SK-N-SH treated with all-trans-retinoic acid at 6 μM for 48 hours (cell line): ENCODE results near the gene CACNA1D.

ENCODE experiments used
- ARNTL ChIP-seq: fragments of 450-650 bp; formaldehyde crosslinking; IDR thresholded peaks from 2 replicates; pipeline ENCODE4 v1.5.0; 2020; ENCODE audit warnings: low read depth, mild to moderate bottlenecking, moderate library complexity, borderline replicate concordance
- BACH2 ChIP-seq: fragments of 250-450 bp; sonication (Bioruptor Pico); IDR thresholded peaks from 2 replicates; pipeline ENCODE4 v1.9.0; 2021; ENCODE audit warnings: mild to moderate bottlenecking, borderline replicate concordance
- GLIS3 ChIP-seq: fragments of 250-450 bp; sonication (Bioruptor Pico); IDR thresholded peaks from 2 replicates; pipeline ENCODE4 v1.5.0; 2020; ENCODE audit warnings: mild to moderate bottlenecking, moderate library complexity
- PATZ1 ChIP-seq: fragments of 250-450 bp; sonication (Bioruptor Pico); IDR thresholded peaks from 2 replicates; pipeline ENCODE4 v1.8.0; 2020; ENCODE audit warnings: mild to moderate bottlenecking, moderate library complexity, borderline replicate concordance
- SNAI2 ChIP-seq: fragments of 250-450 bp; sonication (Bioruptor Pico); IDR thresholded peaks from 2 replicates; pipeline ENCODE4 v1.5.0; 2020; ENCODE audit warnings: mild to moderate bottlenecking, moderate library complexity
- TCF4 ChIP-seq: fragments of 250-450 bp; sonication (Bioruptor Pico); IDR thresholded peaks from 2 replicates; pipeline ENCODE4 v1.8.0; 2021; ENCODE audit warnings: mild to moderate bottlenecking, moderate library complexity, borderline replicate concordance
- TSHZ2 ChIP-seq: fragments of 250-450 bp; sonication (Bioruptor Pico); IDR thresholded peaks from 2 replicates; pipeline ENCODE4 v1.5.0; 2020; ENCODE audit warnings: mild to moderate bottlenecking, moderate library complexity
- ZFP30 ChIP-seq: fragments of 450-650 bp; formaldehyde crosslinking; IDR thresholded peaks from 2 replicates; pipeline ENCODE4 v1.5.0; 2022; ENCODE audit warnings: mild to moderate bottlenecking, moderate library complexity
- ZNF70 ChIP-seq: fragments of 450-650 bp; formaldehyde crosslinking; IDR thresholded peaks from 2 replicates; pipeline ENCODE4 v1.5.0; 2020; ENCODE audit warnings: mild to moderate bottlenecking, moderate library complexity

- TF ChIP-seq GLIS3 (CRISPR knock-in tag) (no peak), TCF4 (CRISPR knock-in tag) (no peak), ZNF70 (CRISPR knock-in tag) (no peak), SNAI2 (CRISPR knock-in tag) (no peak), ZFP30 (CRISPR knock-in tag) (no peak), TSHZ2 (no peak), PATZ1 (CRISPR knock-in tag) (no peak), ARNTL (no peak), BACH2 (no peak)
Measured at GRCh38 chr3:53483821-53484220, 10.6 kb upstream of the CACNA1D start.
